ENCODE measurements around the gene KIF6. TPM values are rescaled to one million over a fixed set of nuclear protein-coding genes. Genes with fewer than 3 reads are reported as not detected.

KIF6 gene
- total RNA-seq, 1 donor from 2014 or later, result not detected

DNA sequence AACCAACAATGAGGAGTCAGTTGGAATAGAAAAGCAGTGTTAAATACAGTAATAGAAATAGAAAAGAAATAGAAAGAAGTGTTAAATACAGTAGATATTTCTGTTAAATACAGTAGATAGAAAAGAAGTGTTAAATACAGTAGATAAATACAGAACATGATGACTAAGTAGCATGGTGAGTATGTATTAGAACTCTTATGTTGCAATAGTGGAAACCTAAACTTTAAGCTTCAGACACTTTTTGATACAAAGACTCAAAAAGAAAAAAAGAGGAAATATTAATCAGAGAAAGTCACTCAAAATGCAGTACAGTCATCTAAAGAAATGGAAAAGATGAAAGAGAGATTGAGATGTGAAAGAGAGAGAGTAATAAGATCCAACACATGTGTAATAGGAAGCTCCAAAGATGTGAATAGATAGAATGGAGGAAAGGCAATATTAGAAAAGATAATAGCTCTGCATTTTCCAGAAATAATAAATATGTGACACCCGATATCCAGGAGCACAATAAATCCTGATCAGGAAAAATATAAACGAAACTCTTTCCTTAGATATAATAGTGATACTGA lies 271.2 kb downstream of the KIF6 start:
- intact Hi-C loops (cut with micrococcal nuclease), result no loop called here
- CTCF ChIA-PET, result no interaction called here
- H3K4me1 Mint-ChIP-seq, result no peaks in the 10 kb centered on the region
- peaks cover 7% of the 10 kb centered on the region for H3K27me3 Mint-ChIP-seq
- TF ChIP-seq, protein P1, sequence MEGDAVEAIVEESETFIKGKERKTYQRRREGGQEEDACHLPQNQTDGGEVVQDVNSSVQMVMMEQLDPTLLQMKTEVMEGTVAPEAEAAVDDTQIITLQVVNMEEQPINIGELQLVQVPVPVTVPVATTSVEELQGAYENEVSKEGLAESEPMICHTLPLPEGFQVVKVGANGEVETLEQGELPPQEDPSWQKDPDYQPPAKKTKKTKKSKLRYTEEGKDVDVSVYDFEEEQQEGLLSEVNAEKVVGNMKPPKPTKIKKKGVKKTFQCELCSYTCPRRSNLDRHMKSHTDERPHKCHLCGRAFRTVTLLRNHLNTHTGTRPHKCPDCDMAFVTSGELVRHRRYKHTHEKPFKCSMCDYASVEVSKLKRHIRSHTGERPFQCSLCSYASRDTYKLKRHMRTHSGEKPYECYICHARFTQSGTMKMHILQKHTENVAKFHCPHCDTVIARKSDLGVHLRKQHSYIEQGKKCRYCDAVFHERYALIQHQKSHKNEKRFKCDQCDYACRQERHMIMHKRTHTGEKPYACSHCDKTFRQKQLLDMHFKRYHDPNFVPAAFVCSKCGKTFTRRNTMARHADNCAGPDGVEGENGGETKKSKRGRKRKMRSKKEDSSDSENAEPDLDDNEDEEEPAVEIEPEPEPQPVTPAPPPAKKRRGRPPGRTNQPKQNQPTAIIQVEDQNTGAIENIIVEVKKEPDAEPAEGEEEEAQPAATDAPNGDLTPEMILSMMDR (IDR thresholded peaks at IDR 0.05), result no peak
- peaks cover 6% of the 10 kb centered on the region for H3K9me3 Mint-ChIP-seq
- POLR2A ChIA-PET, result interaction anchor here (0.6 kb wide), 1 partner anchor 9 kb away, joined by 3 read pairs; no protein-coding TSS in a partner anchor
- no peak overlapping the region for H3K27ac Mint-ChIP-seq
- ATAC-seq (ENCODE audit: low read depth), result no peak
- no peak overlapping the region for H3K4me3 Mint-ChIP-seq
- no peak for DNase-seq
- H3K36me3 Mint-ChIP-seq (ENCODE audit: low read depth), result no peaks in the 10 kb centered on the region

- Mint-ChIP-seq H3K36me3 (ENCODE audit: low read depth) (no peaks in the 10 kb centered on the region), H3K27me3 (peaks cover 13% of the 10 kb centered on the region), H3K4me3 (no peak overlapping the region), H3K27ac (no peak overlapping the region), H3K9me3 (peaks cover 6% of the 10 kb centered on the region), H3K4me1 (no peaks in the 10 kb centered on the region)
- ATAC-seq (ENCODE audit: low read depth) (no peak), DNase-seq (no peak)
- ChIA-PET POLR2A (no interaction called here), CTCF (no interaction called here)
- TF ChIP-seq, protein P1 (IDR thresholded peaks at IDR 0.05), result no peak
- intact Hi-C loops (cut with micrococcal nuclease), result no loop called here
These were observed 272.0 kb downstream of the KIF6 start for GRCh38 chr6:39453241-39453640.

GRCh38 chr6:39452306-39453145 lies 272.7 kb downstream of the KIF6 start:
- ChIA-PET CTCF (no interaction called here), POLR2A (no interaction called here)
- no peak overlapping the region for H3K4me3 Mint-ChIP-seq
- TF ChIP-seq, protein P1 (IDR thresholded peaks at IDR 0.05), result no peak
- H3K4me1 Mint-ChIP-seq, result no peaks in the 10 kb centered on the region
- no peak overlapping the region for H3K27ac Mint-ChIP-seq
- H3K27me3 Mint-ChIP-seq, result peaks cover 15% of the 10 kb centered on the region
- ATAC-seq (ENCODE audit: low read depth), result no peak
- intact Hi-C loops (cut with micrococcal nuclease), result no loop called here
- DNase-seq, result no peak
- no peaks in the 10 kb centered on the region for H3K36me3 Mint-ChIP-seq (ENCODE audit: low read depth)
- H3K9me3 Mint-ChIP-seq, result peaks cover 6% of the 10 kb centered on the region

GRCh38 chr6:39451831-39452230 lies 273.4 kb downstream of the KIF6 start:
- no peaks in the 10 kb centered on the region for H3K4me1 Mint-ChIP-seq
- no peak overlapping the region for H3K27ac Mint-ChIP-seq
- TF ChIP-seq, protein P1 (IDR thresholded peaks at IDR 0.05), result no peak
- POLR2A ChIA-PET, result no interaction called here
- H3K9me3 Mint-ChIP-seq, result peaks cover 6% of the 10 kb centered on the region
- intact Hi-C loops (cut with micrococcal nuclease), result no loop called here
- ATAC-seq (ENCODE audit: low read depth) (no peak), DNase-seq (no peak)
- H3K4me3 Mint-ChIP-seq, result no peak overlapping the region
- no peaks in the 10 kb centered on the region for H3K36me3 Mint-ChIP-seq (ENCODE audit: low read depth)
- CTCF ChIA-PET, result no interaction called here
- H3K27me3 Mint-ChIP-seq, result peaks cover 16% of the 10 kb centered on the region

- DNase-seq (no peak), ATAC-seq (ENCODE audit: low read depth) (no peak)
- no peaks in the 10 kb centered on the region for H3K36me3 Mint-ChIP-seq (ENCODE audit: low read depth)
- ChIA-PET CTCF (no interaction called here), POLR2A (no interaction called here)
- peaks cover under 1% of the 10 kb centered on the region for H3K9me3 Mint-ChIP-seq
- H3K27me3 Mint-ChIP-seq, result peaks cover 19% of the 10 kb centered on the region
- H3K27ac Mint-ChIP-seq, result no peak overlapping the region
- H3K4me1 Mint-ChIP-seq, result no peaks in the 10 kb centered on the region
- H3K4me3 Mint-ChIP-seq, result no peak overlapping the region
- intact Hi-C loops (cut with micrococcal nuclease), result no loop called here
- TF ChIP-seq, protein P1 (IDR thresholded peaks at IDR 0.05), result no peak
These were observed 276.2 kb downstream of the KIF6 start for GRCh38 chr6:39449022-39449421.
